HG03469 (cell line): Measurements from ENCODE around the gene AMHR2.
"Not testable (repeated sequence)": the region's sequence is repeated elsewhere in the genome, so short reads cannot be mapped to it uniquely, and the experiment has no call there.

Experiments
- ATAC-seq: cut with Tn5 transposase; IDR thresholded peaks from one replicate; pipeline ENCODE4 v1.9.1; 2021; ENCODE audit warnings: mild to moderate bottlenecking, moderate library complexity, moderate number of reproducible peaks; ENCODE audit not compliant: unreplicated experiment

Gene AMHR2

GRCh38 chr12:53423597-53423996, at the start of gene AMHR2:
Gene AMHR2, plus strand, starts transcription at chr12:53423855. Its CDS starts 80 bp downstream, at chr12:53423935.
- ATAC-seq = no peak

- not testable (repeated sequence) for ATAC-seq
These were observed 49.4 kb upstream of the AMHR2 start for GRCh38 chr12:53374277-53374676.

- no peak for ATAC-seq
These were observed 46.9 kb upstream of the AMHR2 start for GRCh38 chr12:53376747-53377146.

GRCh38 chr12:53378222-53378621, 45.4 kb upstream of the AMHR2 start:
- no peak for ATAC-seq

- ATAC-seq = no peak
These were observed 44.8 kb upstream of the AMHR2 start for GRCh38 chr12:53378724-53379388.

GRCh38 chr12:53379389-53380103, 44.1 kb upstream of the AMHR2 start:
- ATAC-seq = peak; percentile 54

GRCh38 chr12:53380104-53380793, 43.4 kb upstream of the AMHR2 start, which contains the start of gene SP1:
Gene SP1, plus strand, starts transcription at chr12:53380176. Its CDS starts 116 bp downstream, at chr12:53380292.
- peak; percentile 27 for ATAC-seq

- ATAC-seq = no peak
These were observed 42.6 kb upstream of the AMHR2 start for GRCh38 chr12:53380794-53381730.

- ATAC-seq = no peak
These were observed 41.7 kb upstream of the AMHR2 start for GRCh38 chr12:53381731-53382630.

GRCh38 chr12:53383258-53383657, 40.4 kb upstream of the AMHR2 start:
- ATAC-seq = no peak

GRCh38 chr12:53386381-53386780, 37.3 kb upstream of the AMHR2 start:
- not testable (repeated sequence) for ATAC-seq

- no peak for ATAC-seq
These were observed 34.7 kb upstream of the AMHR2 start for GRCh38 chr12:53388932-53389331.

GRCh38 chr12:53389702-53390101, 34.0 kb upstream of the AMHR2 start:
- ATAC-seq = no peak

GRCh38 chr12:53391724-53392123, 31.9 kb upstream of the AMHR2 start:
- ATAC-seq = no peak

GRCh38 chr12:53399896-53400295, 23.8 kb upstream of the AMHR2 start:
- no peak for ATAC-seq

- ATAC-seq = not testable (repeated sequence)
These were observed 21.3 kb upstream of the AMHR2 start for GRCh38 chr12:53402351-53402750.

- ATAC-seq = no peak
These were observed 20.8 kb upstream of the AMHR2 start for GRCh38 chr12:53402871-53403270.

- no peak for ATAC-seq
These were observed 12.7 kb upstream of the AMHR2 start for GRCh38 chr12:53410951-53411350.

GRCh38 chr12:53413485-53414204, 10.0 kb upstream of the AMHR2 start:
- ATAC-seq = no peak
